ENCODE data around the gene KIF25. TPM values are rescaled to one million over a fixed set of nuclear protein-coding genes. Genes with fewer than 3 reads are reported as not detected.

Gene KIF25
- total RNA-seq, 1 donor from 2014 or later: not detected

DNA sequence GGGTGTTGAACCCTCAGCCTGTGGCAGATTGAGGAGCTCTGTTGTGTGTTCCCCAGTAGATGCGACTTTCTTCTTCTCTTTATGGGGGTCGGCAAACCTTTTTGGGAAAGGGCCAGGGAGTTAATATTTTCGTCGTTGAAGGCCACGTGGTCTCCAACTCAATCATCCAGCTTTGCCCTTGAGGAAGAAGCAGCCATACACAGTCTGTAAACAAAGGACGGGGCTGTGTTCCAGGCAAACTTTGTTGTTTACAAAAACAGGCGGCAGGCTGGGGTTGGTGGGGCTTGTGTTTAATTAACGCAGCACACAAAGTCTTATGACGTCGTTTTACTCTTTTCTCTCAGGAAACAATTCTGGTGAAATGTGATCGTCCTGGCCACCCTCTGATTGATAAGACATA, 20.2 kb downstream of the KIF25 start:
- peak; percentile 65 for DNase-seq

GRCh38 chr6:168018664-168019063, 21.2 kb downstream of the KIF25 start:
- DNase-seq: no peak

GRCh38 chr6:168020242-168020641, 22.8 kb downstream of the KIF25 start:
- DNase-seq: no peak

GRCh38 chr6:168021581-168021980, 24.1 kb downstream of the KIF25 start:
- DNase-seq: no peak

DNA sequence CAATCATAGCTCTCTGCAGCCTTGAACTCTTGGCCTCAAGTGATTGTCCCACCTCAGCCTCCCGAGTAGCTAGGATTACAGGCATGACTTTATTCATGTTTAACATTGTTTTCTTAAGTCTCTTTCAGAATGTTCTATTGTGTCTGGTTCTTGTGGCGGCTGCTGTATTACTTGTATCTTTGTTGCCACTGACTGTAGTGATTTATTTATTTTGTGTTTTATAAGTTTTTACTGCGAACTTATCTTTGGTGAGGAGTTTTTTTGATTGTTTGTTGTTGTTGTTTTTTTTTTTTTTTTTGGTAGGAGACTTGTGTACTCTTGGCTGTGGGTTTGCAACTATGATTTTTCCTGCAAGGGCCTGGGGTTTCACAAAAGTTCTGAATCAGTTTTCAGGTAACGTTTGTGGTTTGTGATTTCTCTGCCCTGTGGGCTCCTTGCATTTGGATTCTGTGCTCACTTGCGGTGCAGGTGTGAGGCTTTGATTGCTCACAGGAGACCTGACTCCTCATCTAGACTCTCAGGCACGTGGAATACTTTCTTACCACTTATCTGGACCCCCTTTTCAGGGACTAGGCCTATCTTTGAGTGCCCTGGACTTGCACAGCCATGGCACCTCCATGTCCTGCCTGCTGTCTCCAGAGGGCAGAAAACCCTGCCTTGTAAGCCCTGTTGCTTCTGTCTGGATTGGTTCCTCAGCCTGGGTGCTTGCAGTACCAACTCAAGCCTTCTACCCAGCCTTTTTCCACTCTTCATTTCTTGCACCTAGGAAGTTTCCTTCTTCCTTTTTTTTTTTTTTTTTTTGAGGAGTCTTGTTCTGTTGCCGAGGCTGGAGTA, 25.2 kb downstream of the KIF25 start:
- DNase-seq: no peak

GRCh38 chr6:168024951-168025510, 27.6 kb downstream of the KIF25 start:
- no peak for DNase-seq

- no peak for DNase-seq
These were observed 28.6 kb downstream of the KIF25 start for GRCh38 chr6:168025831-168026710.

DNA sequence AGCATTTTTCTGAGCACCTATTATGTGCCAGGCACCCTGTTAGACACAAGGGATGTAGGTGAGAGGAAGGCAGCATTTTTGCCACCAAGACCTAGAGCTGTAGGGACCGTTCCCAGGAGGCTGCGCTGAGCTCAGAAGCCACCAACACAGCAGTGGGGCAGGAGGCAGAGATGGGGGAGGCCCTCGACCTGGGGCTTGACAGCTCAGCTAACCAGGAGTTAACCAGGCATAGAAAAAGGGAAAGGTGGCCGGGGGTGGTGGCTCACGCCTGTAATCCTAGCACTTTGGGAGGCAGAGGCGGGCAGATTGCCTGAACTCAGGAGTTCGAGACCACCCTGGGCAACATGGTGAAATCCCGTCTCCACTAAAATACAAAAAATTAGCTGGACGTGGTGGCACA, 29.5 kb downstream of the KIF25 start:
- DNase-seq: no peak

DNA sequence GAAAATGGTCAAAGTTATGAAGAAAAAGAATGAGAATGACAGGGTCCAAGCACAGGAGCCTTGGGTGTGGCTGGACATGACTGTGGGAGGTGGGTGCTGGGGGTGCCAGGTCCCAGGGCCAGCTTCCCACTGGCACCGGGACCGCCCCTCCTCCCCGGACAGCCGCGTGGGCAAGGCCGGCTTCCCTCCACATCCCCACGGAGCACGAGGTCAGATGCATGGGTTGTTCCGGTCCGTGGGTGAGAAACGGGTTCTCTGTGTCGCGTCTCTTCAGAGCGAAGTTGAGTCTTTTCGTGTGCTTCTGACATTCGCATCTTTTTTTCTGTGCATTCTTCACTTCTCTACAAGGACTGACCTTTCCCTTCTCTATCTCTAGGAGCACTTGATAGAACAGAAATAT, 30.1 kb downstream of the KIF25 start:
- DNase-seq: no peak

DNA sequence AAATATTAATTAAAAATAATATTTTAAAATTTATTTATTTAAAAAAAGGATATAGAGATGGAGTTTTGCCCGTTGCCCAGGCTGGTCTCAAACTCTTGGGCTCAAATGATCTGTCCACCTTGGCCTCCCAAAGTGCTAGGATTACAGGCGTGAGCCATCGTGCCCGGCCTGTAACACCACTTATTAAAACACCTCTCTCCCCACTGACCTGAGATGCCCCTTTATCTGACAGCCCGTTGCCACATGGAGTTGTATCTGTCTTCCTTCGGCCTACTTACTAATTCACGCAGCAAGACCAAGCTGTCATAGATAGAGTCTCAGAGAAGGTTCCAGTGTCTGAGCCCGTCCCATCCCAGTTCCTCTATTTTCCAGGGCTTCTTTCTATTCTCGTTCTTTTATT, 30.7 kb downstream of the KIF25 start:
- DNase-seq: no peak

- no peak for DNase-seq
These were observed 32.2 kb downstream of the KIF25 start for GRCh38 chr6:168029459-168030217.

DNA sequence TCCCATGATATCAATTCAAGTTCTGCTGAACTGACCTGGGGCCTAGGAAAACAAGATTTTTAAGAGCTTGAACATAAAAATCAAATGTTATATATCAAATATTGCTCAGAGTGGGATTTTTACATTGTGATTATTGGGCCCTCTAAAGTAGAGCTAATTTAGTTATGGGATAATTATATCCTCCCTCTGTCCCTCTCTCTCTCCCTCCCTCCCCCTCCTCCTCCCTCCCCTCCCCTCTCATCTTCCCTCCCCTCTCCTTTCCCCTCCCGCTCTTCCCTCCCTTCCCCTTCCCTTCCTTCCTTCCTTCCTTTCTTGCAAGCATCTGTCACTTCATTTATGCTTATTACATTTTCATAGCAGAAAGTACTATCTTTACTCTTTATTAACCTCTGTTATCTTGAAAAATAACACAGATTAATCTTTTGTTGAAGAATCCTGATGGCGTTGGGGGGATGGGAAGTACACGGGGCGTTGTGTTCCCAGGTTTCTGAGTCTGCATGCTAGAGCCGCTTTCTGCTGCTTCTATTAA, 32.8 kb downstream of the KIF25 start:
- no peak for DNase-seq

DNA sequence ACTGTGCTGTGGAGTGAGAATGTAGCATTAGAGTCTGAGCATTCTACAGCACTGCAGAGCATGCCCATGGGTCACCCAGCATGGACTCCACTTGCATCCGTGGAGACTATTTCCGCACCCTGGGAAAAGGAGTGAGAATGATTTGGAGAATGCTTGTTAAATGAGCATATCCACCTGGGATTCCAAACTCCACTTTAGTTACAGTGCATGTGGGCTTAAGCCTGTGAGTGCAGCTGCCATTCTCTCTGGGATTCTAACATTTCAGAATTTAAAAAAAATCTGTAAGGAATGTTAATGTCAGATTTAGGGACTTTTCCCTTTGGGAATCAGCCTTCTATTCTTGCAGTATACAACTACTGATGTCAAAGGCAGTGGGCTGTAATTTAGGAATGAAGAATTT, 33.4 kb downstream of the KIF25 start:
- peak; percentile 23 for DNase-seq

GRCh38 chr6:168031411-168031971, 34.0 kb downstream of the KIF25 start:
- DNase-seq: peak; percentile 83

DNA sequence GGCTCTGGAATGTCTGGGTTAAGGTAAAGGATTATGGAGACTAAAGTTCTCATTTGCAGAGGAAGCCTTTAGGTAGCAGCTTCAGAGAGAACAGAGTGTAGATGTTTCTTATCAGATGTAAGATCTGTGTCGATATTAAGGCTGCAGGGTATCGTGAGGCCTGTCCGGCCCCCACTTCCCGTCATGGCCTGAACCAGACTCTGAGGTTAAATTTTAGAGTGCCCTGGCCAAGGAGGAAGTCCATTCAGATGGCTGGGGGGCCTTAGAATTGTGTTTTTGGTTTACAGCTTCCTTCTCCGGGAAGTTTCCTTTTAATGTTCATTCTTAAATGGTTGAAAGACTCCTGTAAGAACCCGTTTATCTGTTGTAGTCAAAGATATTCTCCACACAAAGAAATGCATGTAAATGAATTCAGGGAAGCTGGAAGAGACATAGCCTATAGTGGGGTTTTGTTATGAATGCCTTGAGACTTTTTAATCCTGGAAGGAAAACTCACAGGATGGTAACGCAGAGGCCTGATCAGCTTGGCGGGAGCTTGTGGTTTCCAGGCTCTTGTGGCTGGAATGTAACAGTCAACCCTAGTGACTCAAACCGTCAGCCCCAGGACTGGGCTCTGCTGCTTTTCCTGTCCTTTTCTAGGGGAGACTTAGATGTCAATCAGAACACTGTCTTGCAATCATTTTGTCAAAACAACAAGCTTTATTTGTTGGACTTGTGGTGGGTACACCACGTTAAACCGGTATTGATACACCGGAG, 34.7 kb downstream of the KIF25 start:
- DNase-seq: peak; percentile 45

- DNase-seq: no peak
These were observed 36.3 kb downstream of the KIF25 start for GRCh38 chr6:168033791-168034190.

DNA sequence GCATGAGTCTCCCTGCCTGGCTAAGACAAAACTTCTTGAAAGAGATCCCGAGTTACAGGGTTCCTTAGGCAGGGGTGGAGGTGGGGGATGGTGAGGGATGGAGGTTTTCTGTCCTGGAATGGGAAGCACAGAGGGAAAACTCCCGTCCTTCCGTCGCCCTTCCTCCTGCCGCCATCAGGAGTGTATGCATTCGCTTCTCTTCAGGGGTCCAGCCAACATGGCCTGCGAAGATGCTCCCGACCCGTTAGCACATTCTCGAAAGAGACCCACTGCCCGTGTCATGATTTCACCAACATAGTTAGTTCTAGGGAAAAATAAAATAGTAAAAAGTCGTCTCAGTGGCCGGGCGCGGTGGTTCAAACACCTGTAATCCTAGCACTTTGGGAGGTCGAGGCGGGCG, 37.1 kb downstream of the KIF25 start:
- DNase-seq: no peak

DNA sequence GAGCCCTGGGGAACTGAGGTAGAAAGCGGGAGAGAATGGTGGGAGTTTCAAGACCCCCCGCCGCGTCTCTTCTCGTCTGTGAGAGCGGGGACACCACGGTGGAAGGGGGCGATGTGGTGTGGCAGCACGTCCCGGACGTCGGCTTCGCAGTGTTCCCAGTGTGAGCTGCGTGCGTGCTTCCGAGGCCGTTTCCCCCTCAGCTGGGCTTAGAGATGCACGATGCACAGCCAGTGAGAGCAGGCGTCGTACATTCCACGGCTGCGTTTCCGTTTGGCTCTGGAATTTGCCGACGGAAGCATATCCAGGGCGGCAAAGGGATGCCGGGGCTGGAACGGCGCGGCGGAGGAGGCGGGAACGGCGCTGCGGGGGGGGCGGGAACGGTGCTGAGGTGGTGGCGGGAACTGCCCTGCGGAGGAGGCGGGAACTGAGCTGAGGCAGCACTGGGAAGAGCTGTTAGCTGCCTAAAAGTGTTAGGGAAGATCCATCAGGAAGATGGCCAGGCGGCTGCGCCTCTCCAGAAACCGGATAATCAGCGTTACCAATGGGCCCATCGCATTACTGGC, 37.7 kb downstream of the KIF25 start:
- DNase-seq: peak; percentile 73

- no peak for DNase-seq
These were observed 38.4 kb downstream of the KIF25 start for GRCh38 chr6:168035661-168036545.

DNA sequence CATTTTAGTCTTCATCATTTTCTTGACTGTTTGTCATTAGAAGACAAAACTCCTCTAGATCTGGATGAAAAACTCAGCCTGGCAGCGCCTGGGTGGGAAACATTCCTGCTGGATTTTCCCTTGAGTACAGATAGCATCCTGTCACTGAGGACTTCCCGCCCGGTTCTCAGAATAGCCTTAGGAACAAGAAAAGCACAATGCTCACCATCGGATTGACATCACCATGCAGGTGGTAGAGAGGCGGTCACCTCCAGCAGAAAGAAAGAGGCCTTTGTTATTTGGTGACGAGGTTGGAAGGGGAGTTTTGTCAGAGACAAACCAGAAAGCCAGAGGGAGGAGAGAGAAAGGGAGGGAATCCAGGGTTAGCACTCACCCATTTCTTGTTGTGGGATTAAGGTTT, 39.8 kb downstream of the KIF25 start:
- DNase-seq: peak; percentile 17

Data from skin of body (tissue), 2 donors.